Stimulated activated CD8-positive, alpha-beta memory T cell treated with anti-CD3 and anti-CD28 coated beads, Interleukin-15, amount 100 ng/mL, for 4 hours (primary cell): ENCODE results near the gene GRHPR.
A peak's percentile ranks its signal among the peaks of the same experiment; 100 is the strongest.
"Not testable (repeated sequence)": the region's sequence is repeated elsewhere in the genome, so short reads cannot be mapped to it uniquely, and the experiment has no call there.

Experiments
- DNase-seq, 2 donors: peaks; one replicate each; pipeline ENCODE4 v3.0.0-alpha.2; 2020; ENCODE audit warnings: low read depth in 2 of 2

GRHPR gene

DNA sequence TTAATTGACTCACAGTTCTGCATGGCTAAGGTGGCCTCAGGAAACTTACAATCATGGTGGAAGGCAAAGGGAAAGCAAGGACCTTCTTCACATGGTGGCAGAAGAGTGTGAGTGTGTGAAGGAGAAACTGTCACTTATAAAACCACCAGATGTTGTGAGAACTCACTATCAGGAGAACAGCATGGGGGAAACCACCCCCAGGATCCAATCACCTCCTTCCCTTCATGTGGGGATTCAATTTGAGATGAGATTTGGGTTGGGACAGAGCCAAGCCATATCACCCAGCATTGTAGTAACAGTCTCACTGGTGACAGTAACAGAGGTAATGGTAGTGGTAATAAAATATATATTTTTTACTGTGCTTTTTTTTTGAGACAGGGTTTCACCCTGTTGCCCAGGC is 24.6 kb downstream of the GRHPR start:
- DNase-seq: no peak

DNA sequence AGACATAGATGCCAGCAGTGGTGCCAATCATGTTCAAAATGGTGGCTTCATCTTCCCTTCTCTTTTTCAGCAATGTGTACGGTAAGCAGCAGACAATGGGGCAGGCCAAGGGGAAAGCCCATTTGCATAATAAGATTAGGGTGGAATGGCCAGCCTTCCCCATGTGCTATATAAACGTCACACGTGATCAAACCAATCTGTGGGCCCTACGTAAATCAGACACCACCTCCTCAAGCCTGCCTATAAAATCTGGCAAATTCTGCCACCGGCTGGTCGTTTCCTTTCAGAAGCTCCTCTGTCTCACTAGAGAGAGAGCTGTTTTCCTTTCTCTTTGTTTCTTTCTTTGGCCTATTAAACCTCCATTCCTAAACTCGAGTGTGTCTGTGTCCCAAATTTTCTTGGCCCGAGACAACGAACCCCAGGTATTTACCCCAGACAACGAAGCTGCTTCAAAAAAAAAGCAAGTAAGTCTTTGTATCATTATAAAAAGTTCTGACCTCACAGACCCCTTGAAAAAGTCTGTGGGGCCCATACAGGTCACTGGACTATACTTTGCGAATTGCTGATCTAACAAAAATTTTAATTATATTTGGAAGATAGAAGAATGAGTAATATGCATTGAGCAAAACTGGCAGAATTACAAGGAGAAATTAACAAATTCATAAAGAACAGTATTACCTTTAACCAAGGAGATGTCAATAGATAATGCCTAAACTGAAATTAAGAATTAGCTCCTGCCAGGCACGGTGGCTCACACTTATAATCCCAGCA is 27.6 kb downstream of the GRHPR start:
- DNase-seq: no peak

DNA sequence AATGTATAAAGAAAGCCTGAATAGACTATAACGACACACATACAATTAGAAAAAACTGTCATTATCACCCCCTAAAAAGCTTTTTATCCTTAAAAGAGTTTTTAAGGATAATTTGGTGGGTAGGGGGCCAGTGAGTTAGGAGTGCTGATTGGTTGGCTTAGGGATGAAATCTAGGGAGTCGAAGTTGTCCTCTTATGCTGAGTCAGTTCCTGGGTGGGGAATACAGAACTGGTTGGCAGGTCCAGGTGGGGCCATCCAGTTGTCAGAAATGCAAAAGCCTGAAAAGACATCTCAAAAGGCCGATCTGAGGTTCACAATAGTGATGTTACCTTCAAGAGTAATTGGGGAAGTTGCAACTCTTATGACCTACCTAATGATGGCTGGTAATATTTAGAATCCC is 29.1 kb downstream of the GRHPR start:
- no peak for DNase-seq

DNA sequence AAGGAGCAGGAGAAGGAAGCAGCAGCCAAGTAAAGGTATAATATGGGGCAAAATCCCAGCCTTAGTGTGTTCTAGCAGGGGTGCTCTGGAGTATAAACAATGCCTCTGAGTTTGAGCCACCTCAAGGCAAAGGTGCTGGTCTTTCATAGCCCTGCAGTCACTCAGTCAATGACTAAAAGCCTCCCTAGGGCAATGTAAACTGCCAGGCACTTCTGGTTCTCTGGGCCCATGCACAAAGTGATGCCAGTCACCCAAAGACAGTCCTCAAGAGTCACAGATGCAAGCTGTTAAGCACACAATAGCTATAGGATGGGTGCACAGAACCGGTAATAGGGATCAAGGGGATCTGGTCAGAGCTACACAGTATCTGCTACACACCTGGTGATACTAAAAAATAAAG is 30.1 kb downstream of the GRHPR start:
- DNase-seq: no peak

DNA sequence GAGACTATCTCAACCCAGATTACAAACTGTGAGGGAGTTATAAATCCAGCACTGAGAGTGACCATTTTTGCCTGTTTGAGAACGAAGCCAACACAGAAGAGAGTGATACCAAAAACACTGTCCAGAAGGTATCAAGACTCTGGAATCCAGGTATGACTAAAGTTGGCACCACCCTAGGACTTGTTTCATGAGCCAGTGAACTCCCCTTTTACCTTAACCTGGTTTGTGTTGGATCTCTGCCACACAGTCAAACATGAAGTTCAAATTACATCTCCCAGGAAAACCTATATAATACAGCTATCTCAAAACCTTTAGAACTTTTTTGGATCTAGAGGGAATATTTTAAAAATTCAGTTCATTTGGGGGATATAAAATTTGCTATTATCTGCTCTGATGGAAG is 31.3 kb downstream of the GRHPR start:
- no peak for DNase-seq

DNA sequence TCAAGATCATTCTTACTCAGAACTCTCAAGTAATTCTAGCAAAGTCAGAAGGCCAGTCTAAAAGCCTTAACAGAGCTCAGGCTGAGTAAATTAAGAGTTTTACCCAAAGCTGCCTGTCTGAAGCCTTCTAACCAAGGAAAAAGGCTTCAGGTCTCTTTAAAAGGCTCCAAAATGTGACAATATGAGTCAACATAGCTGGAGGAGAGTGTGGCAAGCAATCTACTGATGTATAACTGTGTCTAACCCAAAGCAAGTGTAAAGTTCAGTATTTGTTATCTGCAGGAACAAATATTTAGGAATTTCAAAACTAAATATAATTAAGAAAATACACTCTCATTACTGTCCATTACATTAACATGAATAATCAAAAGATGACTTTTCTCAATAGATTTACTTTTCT is 31.7 kb downstream of the GRHPR start:
- no peak for DNase-seq

DNA sequence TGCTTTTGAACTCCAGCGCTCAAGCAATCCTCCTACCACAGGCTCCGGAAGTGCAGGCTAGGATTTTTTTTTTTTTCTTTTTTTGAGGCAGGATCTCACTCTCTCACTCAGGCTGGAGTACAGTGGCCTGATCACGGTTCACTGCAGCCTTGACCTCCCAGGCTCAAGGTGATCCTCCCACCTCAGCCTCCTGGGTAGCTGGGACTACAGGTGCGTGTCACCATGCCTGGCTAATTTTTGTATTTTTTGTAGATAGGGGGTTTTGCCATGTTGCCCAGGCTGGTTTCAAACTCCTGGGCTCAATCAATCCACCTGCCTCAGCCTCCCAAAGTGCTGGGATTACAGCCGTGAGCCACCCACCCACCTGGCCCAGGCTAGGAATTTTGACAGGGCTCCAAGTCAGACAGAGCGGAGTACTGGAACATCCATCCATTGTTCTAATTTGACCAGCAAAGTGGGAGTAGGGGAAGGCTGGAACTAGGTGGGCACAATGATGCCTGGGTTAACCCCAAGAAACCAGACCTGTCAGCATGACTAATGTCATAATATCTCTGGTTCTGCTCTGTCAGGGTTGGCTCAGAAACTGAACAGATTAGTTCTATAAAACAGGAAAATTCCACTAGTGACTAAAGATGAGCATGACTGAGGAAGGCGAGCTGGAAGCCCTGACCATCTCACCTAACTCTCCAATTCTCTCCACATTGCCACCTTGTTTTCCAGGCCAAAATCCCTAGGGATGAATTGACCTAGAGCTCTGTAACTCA is 33.6 kb downstream of the GRHPR start:
- no peak for DNase-seq

DNA sequence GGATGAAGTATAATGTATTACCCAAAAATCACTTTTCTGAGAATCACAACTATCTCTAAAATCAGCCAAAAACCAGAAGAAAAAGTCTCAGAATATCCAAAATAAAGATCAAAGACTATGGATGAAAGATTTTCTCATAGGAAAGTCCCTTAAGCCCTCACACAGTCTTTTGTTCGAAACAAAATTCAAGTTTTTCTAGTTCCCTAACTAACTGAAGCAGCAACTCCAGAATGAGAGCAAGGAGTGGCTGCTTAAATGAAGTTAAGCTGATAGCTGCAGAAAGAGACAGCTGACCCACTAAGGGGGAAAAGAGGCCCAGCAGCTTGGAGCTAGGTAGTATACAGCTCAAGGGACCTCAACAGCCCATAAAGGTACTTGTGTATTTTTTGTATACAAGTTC is 34.3 kb downstream of the GRHPR start:
- no peak for DNase-seq

DNA sequence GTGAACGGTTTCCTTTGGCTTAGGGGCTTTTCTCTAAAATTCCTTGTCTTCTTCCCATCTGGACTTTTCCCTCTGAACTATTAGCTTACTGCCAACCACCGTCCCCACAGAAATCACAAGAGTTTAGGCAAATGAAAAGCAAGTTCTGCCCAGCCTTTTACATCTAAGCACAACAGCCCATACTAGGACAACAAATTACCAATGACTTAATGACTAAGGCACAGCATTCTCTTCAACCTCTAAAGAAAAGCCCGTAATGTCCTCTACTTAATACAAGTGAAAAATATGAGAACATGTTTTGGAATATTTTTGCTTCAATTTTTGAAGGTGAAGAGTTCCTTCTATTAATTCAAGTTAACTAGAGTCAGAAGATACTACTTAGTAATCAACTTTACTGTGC is 41.5 kb downstream of the GRHPR start:
- no peak for DNase-seq

DNA sequence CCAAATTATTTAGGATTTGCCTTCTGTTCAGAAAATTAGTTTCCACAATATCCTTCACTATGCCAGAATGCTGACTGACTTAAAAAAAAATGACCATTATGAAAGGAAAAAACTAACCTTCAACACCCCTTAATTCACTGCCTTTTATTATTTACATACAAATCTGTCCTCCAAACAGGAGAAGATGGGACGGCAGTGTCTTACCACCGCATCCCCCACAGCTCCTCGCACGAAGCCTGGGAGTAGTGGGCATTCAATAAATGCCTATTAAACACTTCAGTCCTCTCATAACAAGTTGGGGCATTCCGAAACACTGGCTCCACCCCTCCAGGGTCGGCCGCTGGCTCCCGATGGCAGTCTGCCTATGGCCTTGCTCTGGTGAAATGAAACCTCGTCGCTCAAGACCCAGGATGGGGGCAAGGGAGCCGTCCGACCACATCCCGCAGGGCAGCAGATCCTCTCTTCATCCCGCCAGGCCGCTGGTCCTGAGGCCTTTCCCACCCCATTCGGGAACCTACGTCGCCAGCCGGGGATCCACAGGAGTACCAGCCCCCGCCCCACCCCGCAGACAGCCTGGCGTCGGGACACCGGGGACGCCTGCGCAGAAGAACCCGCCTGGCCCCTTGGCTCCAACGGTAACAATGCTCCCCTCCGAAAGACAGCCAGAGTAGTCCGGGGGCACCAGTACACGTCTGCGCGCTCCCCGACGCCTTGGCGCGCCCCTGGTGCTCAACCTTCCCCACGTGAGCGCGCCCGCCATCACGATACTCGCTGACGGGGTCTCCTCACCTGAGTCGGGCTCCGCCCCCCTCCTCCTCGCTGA is 42.1 kb downstream of the GRHPR start:
- peak in 1 of 2 donors; percentile 80 for DNase-seq

DNA sequence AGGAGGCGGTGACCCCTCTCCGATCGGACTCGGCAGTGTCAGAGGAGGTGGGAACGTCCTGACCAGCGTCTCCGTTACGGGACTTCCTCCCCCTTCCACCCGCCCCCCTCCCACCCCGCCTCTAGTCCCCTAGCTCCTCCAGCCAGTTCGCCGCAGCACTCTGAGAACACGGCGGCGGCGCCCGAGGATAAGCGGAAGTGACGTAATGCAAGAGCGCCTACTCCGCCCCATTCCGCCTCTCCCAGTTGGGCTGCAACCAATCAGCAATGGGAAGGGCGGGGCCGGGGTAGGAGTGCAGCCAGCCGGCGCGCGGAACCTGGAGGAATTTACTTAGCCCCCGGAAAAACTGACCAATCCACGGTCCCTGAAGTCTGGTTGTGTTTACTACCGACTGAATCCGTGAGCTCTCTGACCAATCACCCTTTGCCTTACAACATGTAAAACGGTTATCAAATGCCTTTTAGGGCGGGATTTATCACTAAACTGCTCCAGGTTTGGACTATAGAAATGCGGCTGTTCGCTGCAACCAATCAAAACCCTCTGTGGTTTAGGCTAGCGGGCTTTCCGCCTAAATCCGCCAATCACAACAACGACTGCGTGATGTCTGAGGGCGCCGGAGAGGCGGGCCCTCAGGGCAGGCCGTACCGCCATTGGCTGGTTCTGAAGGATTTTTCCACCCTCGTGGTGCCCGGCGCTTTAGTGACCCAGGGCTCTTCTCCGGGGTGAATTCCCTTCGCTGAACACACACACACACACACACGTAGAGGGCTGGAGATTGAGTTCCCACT is 42.9 kb downstream of the GRHPR start, which contains the start of gene ZBTB5:
Gene ZBTB5 (minus strand): TSS at position 202 of the 788 bp plus-strand sequence. CDS start 22,899 bp downstream, outside the sequence.
- DNase-seq: peak; percentile 98 to 99

DNA sequence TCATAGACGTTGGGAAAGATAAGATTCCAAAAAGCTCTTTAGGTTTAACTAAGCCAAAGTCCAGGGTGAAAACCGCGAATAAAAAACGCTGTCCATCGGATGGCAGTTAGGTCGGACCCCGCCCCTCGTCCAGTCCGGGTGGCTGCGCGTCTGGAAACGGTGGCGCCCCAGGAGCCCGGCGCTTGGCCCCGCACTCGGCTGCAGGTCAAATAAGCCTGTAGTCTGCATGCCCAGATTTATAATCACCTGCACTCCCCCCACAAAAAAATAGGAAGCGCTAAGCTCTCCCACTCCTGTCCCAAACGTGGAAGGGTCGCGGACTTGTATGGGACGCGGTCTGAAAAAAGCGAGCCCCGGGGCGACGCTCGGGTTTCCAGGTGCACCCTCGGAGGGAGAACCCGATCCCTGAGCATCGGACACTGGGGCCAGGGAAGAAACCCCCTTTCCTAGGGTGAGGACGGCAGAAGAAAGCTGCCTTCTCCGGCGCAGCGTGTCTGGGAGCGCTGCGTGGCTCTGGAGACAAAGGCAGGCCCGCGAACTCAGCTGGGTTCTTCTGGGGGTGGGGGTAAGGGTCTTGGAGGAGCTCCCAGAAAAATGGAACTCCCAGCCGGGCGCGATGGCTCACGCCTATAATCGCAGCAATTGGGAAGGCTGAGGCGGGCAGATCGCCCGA is 43.7 kb downstream of the GRHPR start:
- no peak for DNase-seq

DNA sequence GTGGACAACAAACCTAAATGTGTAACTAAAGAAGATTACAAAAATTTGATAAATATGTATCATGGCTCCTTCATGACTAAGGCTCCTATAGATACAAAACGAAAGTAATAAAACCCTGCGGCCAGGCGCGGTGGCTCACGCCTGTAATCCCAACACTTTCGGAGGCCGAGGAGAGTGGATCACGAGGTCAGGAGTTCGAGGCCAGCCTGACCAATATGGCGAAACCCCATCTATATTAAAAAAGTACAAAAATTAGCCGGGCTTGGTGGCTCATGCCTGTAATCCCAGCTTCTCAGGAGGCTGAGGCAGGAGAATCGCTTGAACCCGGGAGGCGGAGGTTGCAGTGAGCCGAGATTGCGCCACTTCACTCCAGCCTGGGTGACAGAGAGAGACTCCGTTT is 45.0 kb downstream of the GRHPR start:
- DNase-seq: not testable (repeated sequence)

DNA sequence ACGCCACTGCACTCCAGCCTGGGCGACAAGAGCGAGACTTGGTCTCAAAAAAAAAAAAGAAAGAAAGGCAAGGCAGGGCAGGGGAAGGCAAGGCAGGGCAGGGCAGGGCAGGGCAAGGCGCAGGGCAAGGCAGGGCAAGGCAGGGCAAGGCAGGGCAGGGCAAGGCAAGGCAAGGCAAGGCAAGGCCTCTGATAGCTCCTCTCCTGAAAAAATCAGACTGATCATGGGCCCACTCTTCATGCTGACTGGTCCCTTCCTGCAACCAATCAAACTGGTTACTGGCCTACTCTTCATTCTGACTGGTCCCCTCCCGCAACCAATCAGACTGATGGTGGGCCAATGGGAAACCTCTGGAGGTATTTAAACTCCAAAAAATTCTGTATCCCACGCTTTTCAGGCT is 46.1 kb downstream of the GRHPR start:
- DNase-seq: no peak

DNA sequence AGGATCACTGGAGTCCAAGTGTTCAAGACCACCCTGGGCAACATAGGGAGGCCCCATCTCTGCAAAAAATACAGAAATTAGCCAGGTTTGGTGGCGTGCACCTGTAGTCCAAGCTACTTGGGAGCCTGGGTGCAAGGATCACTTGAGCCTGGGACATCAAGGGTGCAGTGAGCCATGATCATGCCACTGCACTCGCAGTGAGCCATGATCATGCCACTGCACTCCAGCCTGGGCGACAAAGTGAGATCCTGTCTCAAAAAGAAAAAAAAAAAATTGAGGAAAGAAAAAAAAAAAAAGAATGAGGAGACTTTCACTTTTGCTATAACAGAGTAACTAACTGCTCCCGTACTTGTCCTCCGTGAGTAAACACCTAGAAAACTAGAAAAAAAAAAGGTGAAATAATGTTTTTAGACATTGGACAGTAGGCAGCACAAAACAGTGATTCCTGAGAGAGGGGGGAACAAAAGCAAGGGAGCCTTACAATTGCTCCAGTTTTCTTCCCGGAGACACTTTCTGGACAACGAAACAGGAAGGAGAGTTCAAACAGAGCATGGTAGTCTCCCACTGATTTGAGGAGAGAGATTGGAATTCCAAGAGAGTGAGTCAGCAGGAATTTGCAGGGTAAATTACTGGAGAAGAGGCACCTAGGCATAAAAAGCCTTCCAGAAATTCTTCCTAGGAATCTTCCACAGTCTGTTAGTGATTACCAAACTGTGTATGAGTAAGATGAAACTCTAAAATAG is 49.6 kb downstream of the GRHPR start:
- DNase-seq: no peak

DNA sequence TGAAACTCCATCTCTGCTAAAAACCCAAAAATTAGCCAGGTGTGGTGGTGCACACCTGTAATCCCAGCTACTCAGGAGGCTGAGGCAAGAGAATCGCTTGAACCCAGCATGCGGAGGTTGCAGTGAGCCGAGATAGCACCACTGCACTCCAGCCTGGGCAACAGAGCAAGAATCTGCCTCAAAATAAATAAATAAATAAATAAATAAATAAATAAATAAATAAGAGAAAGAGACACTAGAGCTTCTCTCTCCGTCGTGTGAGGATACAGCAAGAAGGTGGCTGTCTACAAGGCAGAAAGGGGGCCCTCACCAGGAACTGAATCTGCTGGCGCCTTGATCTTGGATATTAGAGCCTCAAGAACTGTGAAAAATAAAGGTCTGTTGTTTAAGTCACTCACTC is 51.5 kb downstream of the GRHPR start:
- DNase-seq: not testable (repeated sequence)

DNA sequence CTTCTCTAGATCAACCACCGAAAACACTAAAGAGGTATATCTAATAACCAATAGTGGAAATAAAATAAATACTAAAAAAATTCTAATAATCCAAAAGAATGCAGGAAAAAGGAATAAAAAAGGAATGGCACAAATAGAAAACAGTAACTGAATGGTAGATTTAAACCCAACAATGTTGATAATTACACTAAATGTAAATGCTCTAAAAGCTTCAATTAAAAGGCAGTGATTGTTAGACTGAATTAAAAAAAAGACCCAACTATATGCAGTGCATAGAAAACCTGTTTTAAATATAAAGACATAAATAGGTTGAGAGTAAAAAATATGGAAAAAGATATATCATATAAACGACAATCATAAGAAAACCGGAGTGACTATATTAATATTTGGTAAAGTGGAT is 51.9 kb downstream of the GRHPR start:
- DNase-seq: no peak

DNA sequence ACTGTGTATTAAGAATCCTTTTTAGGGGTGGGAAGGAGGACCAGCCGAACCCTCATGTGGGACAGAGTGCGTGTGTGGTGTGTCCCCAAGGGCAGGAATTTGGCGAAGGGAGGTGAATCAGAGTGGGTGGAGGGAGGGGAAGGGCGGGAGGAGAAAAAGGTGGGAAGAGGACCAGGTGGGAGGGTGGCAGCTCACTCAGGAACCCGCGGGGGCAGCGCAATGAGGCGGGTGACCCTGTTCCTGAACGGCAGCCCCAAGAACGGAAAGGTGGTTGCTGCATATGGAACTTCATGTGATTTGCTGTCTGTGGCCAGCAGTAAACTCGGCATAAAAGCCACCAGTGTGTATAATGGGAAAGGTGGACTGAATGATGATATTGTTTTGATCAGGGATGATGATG is 54.4 kb downstream of the GRHPR start:
- DNase-seq: no peak

DNA sequence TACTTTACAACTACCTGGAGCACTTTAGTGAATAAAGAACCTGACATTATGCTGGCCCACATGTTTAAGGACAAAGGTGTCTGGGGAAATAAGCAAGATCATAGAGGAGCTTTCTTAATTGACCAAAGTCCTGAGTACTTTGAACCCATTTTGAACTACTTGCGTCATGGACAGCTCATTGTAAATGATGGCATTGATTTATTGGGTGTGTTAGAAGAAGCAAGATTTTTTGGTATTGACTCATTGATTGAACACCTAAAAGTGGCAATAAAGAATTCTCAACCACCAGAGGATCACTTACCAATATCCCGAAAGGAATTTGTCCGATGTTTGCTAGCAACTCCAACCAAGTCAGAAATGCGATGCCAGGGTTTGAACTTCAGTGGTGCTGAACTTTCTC is 54.9 kb downstream of the GRHPR start:
- not testable (repeated sequence) for DNase-seq

DNA sequence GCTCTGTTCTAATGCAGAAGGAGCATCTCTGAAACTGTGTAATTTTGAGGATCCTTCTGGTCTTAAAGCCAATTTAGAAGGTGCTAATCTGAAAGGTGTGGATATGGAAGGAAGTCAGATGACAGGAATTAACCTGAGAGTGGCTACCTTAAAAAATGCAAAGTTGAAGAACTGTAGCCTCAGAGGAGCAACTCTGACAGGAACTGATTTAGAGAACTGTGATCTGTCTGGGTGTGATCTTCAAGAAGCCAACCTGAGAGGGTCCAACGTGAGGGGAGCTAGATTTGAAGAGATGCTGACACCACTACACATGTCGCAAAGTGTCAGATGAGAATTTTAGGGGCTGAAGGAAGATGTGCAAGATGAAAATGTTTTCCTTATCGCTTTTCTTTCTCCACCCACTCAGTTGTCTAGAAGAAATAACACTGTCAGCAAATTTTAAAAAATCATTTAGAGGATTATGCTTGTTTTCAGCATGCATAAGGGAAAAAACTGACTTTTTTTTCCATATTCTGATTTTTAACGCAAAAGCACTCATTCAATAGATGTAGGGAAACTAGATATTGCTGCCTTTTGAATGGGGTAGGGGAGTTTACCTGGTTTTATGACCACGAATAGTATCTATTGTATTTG is 55.6 kb downstream of the GRHPR start:
- DNase-seq: not testable (repeated sequence)
